GM11168 (cell line): ENCODE results near the gene PTCH2.

Experiments used
- in situ Hi-C: fragments of 300-500 bp; cut with MboI; formaldehyde crosslinking; loops from one replicate; pipeline ENCODE4 v1.12.0; 2022; ENCODE audit warnings: low sequenced_read_pairs; ENCODE audit not compliant: unreplicated experiment

The PTCH2 gene

GRCh38 chr1:44785029-44785380 lies 58.0 kb downstream of the PTCH2 start:
- in situ Hi-C loops = no loop called here

DNA sequence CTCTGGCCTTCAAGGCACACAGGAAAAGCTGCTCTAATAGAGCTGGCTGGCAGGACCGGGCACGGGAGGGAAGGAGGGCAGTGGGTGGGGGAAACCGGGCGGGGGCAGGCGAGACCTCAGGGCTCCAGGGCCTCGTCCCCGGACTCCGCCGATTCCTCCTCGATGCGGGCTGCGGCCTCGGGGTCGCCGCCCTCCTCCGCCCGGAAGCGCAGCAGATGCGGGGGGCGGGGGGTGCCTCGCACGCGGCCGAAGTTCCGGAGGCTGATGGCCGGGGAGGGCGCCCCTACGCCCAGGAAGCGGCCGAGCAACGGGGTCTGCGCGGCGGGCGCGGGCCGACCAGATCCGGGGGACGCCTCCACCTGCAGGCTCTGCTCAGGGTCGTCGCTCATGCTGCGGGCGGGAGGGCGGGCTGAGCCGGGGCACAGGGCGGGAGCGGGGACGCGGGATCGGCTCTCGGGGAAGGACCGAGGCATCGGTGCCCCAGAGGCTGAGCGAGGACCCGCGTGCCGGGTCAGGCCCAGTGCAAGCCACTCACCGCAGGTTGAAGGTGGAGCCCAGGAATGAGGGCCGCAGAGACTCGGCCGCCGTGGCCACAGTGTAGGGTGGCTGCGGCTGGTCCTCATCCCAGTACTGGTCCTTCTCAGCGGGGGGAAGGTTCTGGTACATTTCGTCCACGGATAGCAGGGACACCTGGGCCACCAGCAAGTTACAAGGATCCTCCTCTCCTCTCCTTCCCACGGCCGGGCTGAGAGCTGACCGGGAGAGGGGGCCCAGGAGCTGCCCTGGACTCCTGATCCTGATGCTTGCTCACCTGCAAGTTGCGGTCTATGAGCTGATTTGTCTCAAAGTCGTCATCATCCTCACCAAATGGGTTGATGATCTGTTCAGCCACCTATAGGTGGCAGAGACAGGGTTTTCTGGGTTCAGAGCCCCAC lies 58.7 kb downstream of the PTCH2 start:
- in situ Hi-C loops = no loop called here

- in situ Hi-C loops = no loop called here
Measured at GRCh38 chr1:44783697-44784093, 59.4 kb downstream of the PTCH2 start.

DNA sequence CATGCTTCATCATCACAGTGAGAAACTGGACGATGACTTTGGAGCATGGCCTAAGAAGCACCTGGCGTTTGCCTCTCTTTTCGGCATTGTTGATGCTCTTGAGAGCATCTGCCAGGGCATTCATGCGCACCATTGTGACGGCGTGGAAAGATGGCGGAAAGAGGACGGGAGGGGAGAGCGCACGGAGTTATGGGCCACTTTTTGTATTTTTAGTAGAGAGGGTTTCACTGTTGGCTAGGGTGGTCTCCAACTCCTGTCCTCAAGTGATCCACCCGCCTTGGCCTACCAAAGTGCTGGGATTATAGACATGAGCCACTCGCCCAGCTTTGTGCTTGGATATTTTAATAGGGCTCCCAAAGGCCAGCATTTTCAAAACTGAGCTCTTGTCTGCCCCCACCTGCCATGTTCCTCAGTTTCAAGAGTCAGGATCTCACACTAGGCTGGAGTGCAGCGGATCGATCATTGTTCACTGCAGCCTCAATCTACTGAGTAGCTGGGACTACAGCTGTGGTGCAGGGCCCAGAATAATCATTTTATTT lies 62.4 kb downstream of the PTCH2 start:
- in situ Hi-C loops = no loop called here

DNA sequence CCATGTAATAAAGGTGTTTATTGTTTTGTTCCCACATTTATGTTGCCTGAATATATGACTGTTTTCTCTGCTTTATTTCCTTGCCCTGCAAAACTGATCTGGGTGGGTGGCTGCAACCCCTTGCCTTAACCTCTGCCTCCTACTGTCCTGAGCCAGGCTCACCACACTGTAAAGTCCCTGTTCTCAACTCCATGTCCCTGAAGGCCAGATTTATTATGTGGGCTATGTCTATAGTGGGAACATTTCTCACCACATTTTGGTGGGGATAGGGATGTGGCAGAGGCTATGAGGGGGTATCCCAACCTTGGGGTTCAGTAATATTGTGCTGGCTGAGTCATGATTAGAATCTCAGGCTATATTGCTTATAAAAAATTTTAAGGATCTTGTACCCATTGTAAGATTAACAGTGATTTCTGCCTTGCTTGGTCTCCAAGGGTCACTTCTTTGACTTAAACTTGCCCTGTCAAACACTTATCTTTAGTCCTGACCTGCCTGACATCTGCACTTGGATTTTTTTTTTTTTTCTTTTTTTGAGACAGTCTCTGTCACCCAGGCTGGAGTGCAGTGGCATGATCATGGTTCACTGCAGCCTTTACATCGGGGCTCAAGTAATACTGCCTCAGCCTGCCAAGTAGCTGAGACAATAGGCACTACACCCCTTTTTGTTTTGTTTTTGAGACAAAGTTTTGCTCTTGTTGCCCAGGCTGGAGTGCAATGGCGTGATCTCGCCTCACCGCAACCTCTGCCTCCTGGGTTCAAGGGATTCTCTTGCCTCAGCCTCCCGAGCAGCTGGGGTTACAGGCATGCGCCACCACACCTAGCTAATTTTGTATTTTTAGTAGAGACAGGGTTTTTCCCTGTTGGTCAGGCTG lies 64.1 kb downstream of the PTCH2 start:
- in situ Hi-C loops = no loop called here

DNA sequence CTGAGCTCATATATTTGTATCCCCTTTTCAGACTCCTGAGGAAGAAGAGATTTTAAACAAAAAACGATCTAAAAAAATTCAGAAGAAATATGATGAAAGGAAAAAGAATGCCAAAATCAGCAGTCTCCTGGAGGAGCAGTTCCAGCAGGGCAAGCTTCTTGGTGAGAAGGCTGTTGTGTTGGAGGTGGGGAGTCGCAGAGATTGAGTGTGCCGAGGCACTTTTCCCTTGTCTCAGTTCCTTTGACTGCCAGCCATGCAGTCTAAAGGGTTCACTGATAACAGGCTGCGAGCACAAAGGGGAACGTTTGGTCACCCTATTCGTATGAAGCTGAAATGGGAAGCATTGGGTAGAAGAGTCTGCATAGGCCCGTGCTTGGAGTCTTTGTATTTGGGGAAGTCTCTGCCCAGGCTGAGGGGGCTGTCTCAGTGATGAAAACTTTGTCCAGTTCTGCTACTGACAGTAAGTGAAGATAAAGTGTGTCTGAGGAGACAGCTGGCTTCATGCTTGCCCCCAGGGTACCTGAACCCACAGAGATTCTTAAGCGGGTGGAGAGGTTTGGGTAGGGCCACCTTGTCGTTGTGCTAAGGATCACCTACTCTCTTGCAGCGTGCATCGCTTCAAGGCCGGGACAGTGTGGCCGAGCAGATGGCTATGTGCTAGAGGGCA lies 65.0 kb downstream of the PTCH2 start:
- in situ Hi-C loops = no loop called here

DNA sequence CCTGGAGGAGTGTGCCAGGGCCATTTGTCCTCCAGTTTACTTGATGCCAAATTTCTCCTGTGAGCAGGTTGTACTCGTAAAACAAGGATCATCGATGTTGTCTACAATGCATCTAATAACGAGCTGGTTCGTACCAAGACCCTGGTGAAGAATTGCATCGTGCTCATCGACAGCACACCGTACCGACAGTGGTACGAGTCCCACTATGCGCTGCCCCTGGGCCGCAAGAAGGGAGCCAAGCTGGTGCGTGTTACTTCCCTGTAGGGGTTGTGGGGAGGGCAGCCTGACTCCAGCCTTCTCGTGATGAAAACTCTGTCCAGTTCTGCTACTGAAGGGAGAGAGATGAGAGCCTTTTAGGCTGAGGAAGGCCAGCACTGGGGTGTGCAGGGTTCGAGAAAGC lies 65.5 kb downstream of the PTCH2 start:
- in situ Hi-C loops = no loop called here

DNA sequence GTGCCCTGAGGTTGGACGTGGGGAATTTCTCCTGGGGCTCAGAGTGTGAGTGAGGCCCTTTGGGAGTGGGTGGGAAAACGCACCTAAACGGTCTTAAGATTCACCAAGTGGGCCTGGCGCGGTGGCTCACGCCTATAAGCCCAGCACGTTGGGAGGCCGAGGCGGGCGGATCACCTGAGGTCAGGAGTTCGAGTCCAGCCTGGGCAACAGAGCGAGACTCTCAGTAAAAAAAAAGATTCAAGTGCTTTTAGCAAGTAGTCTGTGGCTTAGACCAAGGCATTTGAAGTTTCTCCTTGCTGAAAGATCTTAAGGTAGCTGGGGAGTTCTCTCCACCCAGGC lies 66.4 kb downstream of the PTCH2 start:
- in situ Hi-C loops = no loop called here

- in situ Hi-C loops = no loop called here
Measured at GRCh38 chr1:44775930-44776729, 66.9 kb downstream of the PTCH2 start.

GRCh38 chr1:44775078-44775929 lies 67.7 kb downstream of the PTCH2 start, which contains the start of gene RPS8:
TSS of gene RPS8 (plus strand) at chr1:44775540. CDS start at chr1:44775597, 57 bp downstream.
- in situ Hi-C loops = no loop called here
